ENCODE data around the gene HSP90AB1. TPM values are rescaled to one million over a fixed set of nuclear protein-coding genes. Genes with fewer than 3 reads are reported as not detected.

Gene HSP90AB1
- total and polyA plus RNA-seq, 9 of the 15 experiments (the other 6 are each of a cell fraction or from before 2014, with no cell fraction given), result 1,780 to 3,358 (median 2,262) TPM

DNA sequence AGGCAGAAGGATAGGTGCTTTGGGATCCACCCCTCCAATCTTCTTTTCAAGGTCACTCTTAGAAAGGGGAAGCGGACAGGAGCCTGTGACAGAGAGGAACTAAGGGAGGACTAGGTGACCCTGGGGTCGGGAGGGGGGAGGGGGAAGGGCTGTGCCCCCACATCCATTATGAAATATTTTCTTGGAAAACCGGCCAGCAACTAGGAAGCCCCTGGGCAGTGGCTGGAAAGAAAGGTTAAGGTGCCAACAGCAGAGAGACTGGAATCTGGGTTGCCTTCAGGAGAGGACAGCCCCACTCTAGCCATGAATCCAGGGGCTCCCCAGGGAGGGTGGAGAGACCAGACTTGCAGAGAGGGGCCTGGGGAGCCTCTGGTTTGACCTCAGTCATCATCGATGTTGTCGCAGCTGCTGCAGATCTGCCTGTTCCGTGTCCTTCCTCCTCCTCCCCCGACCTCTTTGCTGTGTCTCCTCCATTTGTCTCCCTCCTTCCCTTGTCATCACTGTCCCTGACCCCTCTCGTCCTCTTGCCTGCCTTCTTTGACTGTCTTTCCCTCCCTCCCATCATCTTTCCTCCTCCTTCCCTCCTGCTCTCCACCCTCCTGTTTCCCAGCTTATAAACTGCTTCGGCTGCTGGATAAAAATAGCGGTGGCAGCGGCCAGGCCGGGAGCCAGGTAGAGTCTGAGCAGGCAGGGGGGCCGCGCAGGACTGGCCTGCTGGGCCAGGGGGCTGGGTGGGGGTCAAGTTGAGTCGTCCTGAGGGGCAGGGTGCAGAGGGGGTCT lies 20.3 kb upstream of the HSP90AB1 start (continued):
- TF ChIP-seq ZNF134 (CRISPR knock-in tag; conservative IDR thresholded peaks at IDR 0.05) (no peak), CBFB (CRISPR knock-in tag; IDR thresholded peaks at IDR 0.05) (no peak), SMARCE1 (IDR thresholded peaks at IDR 0.05) (peak; percentile 40), DMBX1 (CRISPR knock-in tag; IDR thresholded peaks at IDR 0.05; ENCODE audit: borderline replicate concordance) (no peak), U2AF1 (optimal IDR thresholded peaks at IDR 0.05; ENCODE audit: low read depth, low read length) (no peak), NR2C2 (CRISPR knock-in tag; IDR thresholded peaks at IDR 0.05) (no peak), NR2C2 (tag; IDR thresholded peaks at IDR 0.05) (peak; percentile 71), ZNF347 (CRISPR knock-in tag; IDR thresholded peaks at IDR 0.05; ENCODE audit: low read depth) (no peak), ZNF263 (CRISPR knock-in tag; IDR thresholded peaks at IDR 0.05; ENCODE audit: borderline replicate concordance) (peak; percentile 80), PHF20 (IDR thresholded peaks at IDR 0.05; ENCODE audit: partially characterized antibody) (no peak)
- TF ChIP-seq, protein P1, sequence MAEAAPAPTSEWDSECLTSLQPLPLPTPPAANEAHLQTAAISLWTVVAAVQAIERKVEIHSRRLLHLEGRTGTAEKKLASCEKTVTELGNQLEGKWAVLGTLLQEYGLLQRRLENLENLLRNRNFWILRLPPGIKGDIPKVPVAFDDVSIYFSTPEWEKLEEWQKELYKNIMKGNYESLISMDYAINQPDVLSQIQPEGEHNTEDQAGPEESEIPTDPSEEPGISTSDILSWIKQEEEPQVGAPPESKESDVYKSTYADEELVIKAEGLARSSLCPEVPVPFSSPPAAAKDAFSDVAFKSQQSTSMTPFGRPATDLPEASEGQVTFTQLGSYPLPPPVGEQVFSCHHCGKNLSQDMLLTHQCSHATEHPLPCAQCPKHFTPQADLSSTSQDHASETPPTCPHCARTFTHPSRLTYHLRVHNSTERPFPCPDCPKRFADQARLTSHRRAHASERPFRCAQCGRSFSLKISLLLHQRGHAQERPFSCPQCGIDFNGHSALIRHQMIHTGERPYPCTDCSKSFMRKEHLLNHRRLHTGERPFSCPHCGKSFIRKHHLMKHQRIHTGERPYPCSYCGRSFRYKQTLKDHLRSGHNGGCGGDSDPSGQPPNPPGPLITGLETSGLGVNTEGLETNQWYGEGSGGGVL (CRISPR knock-in tag; IDR thresholded peaks at IDR 0.05), result no peak

All from K562 (cell line).